Bronchial epithelial cell (primary cell): ENCODE data around the gene TFPI. TPM values are rescaled to one million over a fixed set of nuclear protein-coding genes. Genes with fewer than 3 reads are reported as not detected.

Source experiments
- DNase-seq: peaks from one replicate; pipeline ENCODE4 v3.0.0-alpha.2; 2010; ENCODE audit warnings: low read depth
- FAIRE-seq: peaks from 2 replicates; lab custom pipeline; 2011; peaks lifted over from hg19 to GRCh38; lab: Jason Lieb, UNC
- H3K27me3 ChIP-seq: 2 replicates; pipeline ENCODE4 v1.5.1; 2011; ENCODE audit warnings: low read length; ENCODE audit not compliant: control insufficient read depth, insufficient read depth
- H3K36me3 ChIP-seq: 2 replicates; pipeline ENCODE4 v1.5.1; 2011; ENCODE audit warnings: low read length; ENCODE audit not compliant: control insufficient read depth, insufficient read depth
- H3K4me3 ChIP-seq: 2 replicates; pipeline ENCODE4 v1.5.1; 2011; ENCODE audit warnings: mild to moderate bottlenecking, low read depth, low read length, control low read depth
- total RNA-seq: library from RNA; depleted of rRNA; stranded (reverse); fragments of >200 nt; gene quantifications from 2 replicates; pipeline ENCODE4 v1.2.1, GENCODE V29; 2014
- TF ChIP-seq, protein P1 (sequence below): IDR thresholded peaks from 2 replicates; pipeline ENCODE4 v1.5.1; 2011; ENCODE audit warnings: mild to moderate bottlenecking, moderate library complexity, low read length, control low read depth, inconsistent platforms; ENCODE audit not compliant: insufficient read depth, severe bottlenecking

Gene TFPI
- total RNA-seq, 1 donor from 2014 or later, result 2.1 TPM

- H3K36me3 ChIP-seq, result no peaks in the 10 kb centered on the region
- FAIRE-seq (no peak), DNase-seq (peak; percentile 39)
- TF ChIP-seq, protein P1, sequence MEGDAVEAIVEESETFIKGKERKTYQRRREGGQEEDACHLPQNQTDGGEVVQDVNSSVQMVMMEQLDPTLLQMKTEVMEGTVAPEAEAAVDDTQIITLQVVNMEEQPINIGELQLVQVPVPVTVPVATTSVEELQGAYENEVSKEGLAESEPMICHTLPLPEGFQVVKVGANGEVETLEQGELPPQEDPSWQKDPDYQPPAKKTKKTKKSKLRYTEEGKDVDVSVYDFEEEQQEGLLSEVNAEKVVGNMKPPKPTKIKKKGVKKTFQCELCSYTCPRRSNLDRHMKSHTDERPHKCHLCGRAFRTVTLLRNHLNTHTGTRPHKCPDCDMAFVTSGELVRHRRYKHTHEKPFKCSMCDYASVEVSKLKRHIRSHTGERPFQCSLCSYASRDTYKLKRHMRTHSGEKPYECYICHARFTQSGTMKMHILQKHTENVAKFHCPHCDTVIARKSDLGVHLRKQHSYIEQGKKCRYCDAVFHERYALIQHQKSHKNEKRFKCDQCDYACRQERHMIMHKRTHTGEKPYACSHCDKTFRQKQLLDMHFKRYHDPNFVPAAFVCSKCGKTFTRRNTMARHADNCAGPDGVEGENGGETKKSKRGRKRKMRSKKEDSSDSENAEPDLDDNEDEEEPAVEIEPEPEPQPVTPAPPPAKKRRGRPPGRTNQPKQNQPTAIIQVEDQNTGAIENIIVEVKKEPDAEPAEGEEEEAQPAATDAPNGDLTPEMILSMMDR, result no peak
- no peak overlapping the region for H3K4me3 ChIP-seq
- H3K27me3 ChIP-seq, result no peaks in the 10 kb centered on the region
Observed at GRCh38 chr2:187434342-187434785, 119.9 kb downstream of the TFPI start.

- TF ChIP-seq, protein P1, result no peak
- Histone ChIP-seq H3K36me3 (no peaks in the 10 kb centered on the region), H3K27me3 (no peaks in the 10 kb centered on the region), H3K4me3 (no peak overlapping the region)
- FAIRE-seq (no peak), DNase-seq (no peak)
Observed at GRCh38 chr2:187431911-187432310, 122.3 kb downstream of the TFPI start.

DNA sequence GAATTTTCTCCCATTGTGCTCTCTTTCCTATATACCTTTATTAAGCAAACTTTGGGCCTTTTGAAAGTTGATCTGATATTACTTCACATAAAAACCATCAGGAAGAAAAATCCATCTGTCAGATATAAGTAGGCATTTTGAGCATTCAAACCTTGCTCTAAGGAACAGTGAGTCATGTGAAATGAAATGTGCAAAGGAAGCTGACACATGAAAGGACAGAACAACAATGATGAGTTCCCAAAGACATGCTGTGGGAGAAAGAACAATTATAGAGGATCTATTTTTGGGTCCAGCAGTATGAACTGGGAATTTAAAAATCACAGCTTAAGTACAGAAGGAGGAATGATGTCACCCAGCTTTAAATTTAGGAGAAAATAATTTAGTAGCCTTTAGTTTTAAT, 124.2 kb downstream of the TFPI start:
- no peak overlapping the region for H3K4me3 ChIP-seq
- DNase-seq, result peak; percentile 81
- H3K27me3 ChIP-seq, result no peaks in the 10 kb centered on the region
- TF ChIP-seq, protein P1, result no peak
- H3K36me3 ChIP-seq, result no peaks in the 10 kb centered on the region
- FAIRE-seq, result no peak

DNA sequence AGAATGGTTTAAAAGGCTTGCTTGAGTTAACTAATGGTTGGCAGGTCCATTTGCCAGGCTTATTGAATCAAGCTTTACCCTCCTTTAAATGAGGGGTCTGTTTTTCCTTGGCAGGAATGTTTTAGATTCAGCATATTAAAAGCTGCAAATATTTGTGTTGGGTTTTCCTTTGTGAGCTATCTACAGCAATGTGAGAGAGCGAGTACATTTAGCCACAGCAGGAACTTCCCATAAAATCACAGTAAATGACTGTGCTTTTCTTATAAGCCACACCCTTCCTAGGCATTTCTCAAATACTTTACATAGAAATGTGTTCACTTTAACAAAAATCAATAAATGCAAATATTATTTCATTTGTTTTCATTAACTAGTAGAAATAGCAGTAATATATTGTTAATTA, 130.1 kb downstream of the TFPI start:
- FAIRE-seq, result no peak
- peak; percentile 43 for DNase-seq
- H3K36me3 ChIP-seq, result no peaks in the 10 kb centered on the region
- no peak overlapping the region for H3K4me3 ChIP-seq
- no peaks in the 10 kb centered on the region for H3K27me3 ChIP-seq
- TF ChIP-seq, protein P1, result no peak

DNA sequence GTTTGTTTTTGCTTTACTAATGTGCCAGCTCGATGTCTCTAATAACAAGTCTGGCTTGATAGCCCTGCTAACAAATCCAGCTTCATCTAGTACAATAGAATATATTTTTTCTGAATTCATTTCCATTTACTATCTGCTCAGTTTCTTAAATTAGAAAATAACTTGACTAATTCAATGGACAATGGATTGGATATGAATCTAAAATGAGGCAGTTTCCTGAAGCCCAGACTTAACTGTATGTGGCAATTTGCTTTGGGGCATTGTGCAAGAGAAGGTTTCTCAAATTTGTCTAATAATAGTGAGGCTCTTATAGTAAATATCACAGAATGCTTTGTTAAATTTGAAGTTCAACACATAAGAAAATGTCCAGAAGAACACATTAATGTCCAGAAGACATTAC, 132.0 kb downstream of the TFPI start:
- FAIRE-seq, result no peak

More for the DNA sequence above, 132.0 kb downstream of the TFPI start:
- Histone ChIP-seq H3K4me3 (no peak overlapping the region), H3K36me3 (no peaks in the 10 kb centered on the region), H3K27me3 (no peaks in the 10 kb centered on the region)
- DNase-seq, result peak; percentile 40
- TF ChIP-seq, protein P1, result no peak
